HG03196 (cell line): ENCODE results near the gene SIX2.

Experiments used
- ATAC-seq: cut with Tn5 transposase; IDR thresholded peaks from one replicate; pipeline ENCODE4 v1.9.1; 2021; ENCODE audit not compliant: unreplicated experiment

The SIX2 gene

DNA sequence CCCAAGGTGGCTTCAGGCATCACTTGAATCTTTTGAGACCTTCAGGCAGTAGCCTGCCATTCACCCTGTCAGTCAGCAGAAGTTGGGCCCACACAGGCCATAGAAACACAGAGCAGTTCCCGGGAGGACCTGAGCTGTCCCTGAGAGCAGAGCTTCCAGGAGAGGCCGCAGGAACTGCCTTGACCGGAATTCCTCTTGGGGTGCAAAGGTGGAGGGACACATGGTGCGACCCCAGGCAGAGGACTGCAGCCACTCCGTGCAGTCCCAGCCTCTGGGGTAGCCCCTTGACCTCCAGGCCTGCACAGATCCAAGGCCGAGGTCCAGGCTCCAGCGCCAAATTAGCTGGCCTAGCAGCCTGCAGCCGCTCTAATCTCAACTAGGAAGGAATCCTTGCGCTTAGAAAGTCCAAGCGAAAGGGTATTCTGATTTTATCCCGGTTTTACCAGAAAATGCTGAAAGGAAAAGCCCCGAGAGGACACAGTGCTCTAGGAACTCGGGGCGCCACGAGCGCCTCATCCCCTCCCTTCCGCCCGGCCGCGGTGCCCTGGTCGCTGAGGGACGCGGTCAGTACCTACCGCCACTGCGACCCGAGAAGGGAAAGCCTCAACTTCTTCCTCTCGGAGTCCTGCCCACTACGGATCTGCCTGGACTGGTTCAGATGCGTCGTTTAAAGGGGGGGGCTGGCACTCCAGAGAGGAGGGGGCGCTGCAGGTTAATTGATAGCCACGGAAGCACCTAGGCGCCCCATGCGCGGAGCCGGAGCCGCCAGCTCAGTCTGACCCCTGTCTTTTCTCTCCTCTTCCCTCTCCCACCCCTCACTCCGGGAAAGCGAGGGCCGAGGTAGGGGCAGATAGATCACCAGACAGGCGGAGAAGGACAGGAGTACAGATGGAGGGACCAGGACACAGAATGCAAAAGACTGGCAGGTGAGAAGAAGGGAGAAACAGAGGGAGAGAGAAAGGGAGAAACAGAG, 5.4 kb downstream of the SIX2 start:
- no peak for ATAC-seq

DNA sequence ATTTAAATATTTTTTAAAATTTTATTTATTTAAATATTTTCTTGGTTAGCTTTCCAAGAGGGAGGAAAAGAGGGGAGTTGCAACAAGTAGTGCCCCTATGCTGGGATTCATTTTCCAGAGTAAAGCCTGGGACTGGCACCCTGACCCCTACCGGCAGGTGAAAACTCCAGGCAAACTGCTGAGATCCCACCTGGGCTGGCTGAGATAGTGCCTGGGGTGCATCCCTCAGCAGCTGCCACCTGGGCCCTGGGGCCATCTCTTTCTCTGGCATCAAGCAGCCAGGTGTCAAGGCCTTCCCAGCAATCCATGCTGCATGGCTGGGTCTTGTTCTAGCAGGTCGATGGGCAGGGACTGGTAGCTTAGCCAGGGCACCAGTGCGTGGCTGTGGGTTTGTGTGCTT, 6.6 kb downstream of the SIX2 start:
- no peak for ATAC-seq

DNA sequence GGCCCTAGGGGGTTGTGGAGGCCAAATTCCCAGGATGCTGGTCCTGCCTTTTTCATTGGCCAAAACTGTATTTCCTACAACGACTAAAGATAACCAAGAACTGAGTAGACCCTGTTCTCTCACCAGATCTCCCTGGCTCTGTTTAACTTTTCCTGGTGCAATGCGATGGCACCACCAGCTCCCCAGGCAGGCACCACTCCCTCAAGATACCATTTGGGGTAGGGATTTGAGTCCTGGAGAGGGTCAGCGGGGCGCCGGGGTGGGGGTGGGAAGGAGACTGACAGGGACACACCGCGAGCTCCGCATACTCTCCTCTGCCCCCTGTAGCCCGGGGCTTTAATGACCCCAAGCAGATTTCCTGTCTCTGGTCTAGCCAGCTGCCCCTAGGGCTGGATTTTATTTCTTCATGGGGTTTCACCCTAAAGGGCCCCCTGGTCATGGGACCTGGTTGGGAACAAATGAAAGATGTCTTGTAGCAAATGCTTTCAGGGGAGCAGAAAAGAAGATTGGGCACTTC, 7.3 kb downstream of the SIX2 start:
- no peak for ATAC-seq

DNA sequence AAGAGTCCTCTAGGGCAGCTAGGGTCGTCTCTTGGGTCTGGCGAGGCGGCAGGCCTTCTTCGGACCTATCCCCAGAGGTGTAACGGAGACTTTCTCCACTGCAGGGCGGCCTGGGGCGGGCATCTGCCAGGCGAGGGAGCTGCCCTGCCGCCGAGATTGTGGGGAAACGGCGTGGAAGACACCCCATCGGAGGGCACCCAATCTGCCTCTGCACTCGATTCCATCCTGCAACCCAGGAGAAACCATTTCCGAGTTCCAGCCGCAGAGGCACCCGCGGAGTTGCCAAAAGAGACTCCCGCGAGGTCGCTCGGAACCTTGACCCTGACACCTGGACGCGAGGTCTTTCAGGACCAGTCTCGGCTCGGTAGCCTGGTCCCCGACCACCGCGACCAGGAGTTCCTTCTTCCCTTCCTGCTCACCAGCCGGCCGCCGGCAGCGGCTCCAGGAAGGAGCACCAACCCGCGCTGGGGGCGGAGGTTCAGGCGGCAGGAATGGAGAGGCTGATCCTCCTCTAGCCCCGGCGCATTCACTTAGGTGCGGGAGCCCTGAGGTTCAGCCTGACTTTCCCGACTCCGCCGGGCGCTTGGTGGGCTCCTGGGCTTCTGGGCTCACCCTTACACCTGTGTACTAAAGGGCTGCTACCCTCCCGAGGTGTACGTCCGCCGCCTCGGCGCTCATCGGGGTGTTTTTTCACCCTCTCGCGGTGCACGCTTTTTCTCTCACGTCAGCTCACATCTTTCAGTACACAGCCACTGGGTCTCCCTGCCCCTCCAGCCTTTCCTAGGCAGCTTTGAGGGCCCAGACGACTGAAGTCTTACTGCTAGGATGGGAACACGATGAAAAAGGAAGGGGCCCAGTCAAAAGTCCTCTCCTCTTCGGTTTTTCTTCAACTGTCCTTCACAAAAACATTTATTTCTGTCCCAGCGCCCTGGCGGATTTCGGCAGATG, 8.1 kb downstream of the SIX2 start:
- no peak for ATAC-seq

DNA sequence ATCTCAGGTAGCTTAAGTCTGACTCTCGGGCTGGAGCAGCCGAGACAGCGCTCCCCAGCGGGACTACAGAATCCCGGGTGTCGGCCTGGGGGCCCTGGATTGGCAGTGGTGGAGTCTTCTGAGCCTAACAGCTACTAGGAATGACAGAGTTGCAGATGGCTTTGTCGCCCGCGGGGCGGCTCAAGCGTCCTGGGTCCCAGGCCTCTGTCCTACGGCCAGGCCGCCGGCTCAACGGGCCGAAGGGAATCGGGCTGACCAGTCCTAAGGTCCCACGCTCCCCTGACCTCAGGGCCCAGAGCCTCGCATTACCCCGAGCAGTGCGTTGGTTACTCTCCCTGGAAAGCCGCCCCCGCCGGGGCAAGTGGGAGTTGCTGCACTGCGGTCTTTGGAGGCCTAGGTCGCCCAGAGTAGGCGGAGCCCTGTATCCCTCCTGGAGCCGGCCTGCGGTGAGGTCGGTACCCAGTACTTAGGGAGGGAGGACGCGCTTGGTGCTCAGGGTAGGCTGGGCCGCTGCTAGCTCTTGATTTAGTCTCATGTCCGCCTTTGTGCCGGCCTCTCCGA, 8.8 kb downstream of the SIX2 start:
- ATAC-seq = no peak

DNA sequence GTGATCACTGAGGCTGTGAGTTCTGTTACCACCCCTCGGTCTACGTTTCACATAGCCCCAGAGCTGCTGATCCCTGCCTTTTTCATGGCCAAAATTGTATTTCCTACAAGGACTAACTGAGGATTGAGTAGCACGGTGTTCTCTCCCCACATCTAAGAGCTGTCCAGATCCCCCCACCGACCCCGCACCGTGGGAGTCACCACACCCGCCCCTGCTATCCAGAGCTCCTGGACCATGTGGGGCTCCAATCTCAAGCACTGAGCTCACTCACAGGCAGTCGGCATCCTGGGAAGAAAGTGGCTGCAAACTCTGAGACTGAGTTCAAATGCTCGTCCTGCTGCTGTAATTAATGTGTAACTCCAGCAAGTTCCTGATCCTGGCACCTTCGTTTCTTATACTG, 9.7 kb downstream of the SIX2 start:
- no peak for ATAC-seq

DNA sequence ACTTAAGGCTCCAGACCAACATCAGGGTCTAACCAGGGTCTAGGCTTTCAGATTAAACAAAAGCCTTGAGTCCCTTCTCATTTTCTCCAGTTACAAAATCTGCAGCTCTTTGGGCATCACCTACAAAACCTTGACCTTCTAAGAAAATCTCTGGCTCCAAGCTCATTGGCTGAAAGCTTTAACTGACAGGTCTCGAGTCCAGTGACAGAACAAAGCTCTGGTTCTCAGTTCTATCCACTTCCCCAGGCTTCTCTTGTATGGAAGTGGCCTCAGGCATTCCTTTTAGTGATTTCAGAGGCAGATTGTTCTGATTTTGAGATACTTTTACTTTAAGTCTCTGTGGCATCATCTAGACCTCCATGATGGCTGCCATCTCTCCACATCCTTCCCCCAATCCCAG, 11.3 kb downstream of the SIX2 start:
- ATAC-seq = no peak

DNA sequence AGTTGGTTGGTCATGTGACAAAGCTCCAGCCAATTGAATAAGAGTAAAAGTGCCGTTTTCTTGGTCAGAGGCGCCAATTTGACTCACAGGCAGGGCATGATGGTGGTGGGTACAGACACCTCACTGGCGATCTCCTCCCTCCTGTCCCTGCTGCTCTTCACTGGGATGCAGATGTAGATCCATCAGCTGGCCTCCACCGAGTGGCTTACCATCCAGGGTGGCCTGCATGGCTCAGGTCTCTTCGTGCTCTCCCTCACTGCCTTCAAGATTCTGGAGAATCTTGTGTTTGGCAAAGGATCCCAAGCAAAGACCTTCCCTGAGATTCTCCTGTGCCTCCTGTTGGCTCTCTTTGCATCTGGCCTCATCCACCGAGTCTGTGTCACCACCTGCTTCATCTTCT, 12.9 kb downstream of the SIX2 start:
- ATAC-seq = no peak

DNA sequence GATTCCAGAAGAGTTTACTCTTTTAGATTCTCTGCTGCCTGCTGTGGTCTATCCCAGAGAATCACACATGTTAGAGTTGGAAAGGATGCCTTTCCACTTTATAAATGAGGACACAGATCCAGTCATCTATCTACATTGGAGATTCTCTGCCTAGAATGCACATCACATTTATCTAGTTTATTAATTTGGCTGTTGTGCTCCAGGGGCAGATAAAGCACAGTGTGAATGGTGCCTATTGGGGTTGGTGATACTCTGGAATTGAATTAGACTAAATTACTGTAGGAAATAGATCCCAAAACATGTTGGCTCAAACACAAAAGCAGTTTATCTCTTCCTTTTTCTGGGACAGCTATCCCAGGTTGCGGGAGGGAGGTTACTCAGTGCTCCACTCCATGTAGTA, 14.9 kb downstream of the SIX2 start:
- ATAC-seq = no peak

DNA sequence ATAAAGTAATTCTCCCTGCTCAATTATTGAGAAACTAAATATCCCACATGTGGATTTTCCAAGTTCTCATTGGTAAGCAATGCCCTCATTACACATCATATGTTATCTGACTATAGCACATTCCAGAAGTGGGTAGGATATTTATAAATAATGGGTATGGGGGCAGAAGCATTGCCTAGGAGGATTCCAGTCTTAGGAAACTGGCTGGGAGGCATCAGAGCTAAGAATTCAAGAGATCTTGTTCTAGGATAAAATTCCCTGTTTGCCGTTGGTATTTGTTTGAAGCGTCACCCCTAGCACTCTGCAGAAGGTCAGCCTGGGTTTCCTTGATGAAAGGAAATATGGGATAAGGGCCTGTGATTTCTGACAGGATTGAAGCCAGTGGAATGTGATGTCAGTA, 20.1 kb downstream of the SIX2 start:
- ATAC-seq = no peak

DNA sequence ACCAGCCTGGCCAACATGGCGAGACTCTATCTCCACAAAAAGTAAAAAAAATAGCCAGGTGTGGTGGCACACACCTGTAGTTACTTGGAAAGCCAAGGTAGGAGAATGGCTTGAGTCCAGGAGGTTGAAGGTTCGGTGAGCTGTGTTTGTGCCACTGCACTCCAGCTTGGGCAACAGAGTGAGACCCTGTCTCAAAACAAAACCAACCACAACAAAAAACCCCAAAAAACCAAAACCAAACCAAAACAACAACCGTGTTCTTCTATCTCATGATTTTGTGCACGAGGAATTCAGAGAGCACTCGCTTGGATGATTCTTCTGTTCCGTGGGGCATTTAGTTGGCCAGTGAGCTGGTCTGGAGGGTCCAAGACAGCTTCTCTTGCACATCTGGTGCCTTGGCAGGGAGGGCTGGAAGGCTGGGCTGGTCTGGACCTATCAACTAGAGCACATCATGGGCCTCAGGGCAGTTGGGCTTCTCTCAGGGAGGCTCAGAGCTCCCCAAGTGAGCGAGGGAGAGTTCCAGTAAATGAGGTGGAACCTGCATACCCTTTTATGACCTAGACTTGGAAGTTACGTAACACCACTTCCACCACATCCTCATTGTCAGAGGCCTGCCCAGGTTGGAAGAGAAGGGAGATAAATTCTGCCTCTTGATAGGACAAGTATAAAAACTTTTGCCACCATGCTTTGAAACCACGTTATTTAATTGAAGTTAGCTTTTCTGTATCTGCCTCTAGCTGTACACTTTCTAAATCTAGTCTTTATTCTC, 25.2 kb downstream of the SIX2 start:
- ATAC-seq = no peak

DNA sequence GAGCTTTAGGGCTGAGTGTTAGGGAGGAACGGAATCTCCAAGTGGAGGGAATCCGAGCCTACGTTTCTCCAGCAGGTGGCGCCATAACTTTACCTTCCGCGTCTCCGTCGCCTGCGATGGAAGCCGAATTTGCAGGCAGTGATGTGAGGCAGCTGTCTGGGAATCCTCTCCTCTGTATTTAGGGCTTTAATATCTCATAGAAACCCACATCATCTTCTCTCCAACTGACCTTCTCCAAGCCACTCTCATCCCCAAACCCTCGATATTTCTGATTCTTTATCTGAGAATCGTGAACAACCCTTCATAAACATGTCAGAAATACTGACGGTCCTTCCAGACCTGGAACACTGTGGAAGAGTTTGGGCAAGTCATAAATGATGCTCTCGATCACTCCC, 27.5 kb downstream of the SIX2 start:
- ATAC-seq = no peak

DNA sequence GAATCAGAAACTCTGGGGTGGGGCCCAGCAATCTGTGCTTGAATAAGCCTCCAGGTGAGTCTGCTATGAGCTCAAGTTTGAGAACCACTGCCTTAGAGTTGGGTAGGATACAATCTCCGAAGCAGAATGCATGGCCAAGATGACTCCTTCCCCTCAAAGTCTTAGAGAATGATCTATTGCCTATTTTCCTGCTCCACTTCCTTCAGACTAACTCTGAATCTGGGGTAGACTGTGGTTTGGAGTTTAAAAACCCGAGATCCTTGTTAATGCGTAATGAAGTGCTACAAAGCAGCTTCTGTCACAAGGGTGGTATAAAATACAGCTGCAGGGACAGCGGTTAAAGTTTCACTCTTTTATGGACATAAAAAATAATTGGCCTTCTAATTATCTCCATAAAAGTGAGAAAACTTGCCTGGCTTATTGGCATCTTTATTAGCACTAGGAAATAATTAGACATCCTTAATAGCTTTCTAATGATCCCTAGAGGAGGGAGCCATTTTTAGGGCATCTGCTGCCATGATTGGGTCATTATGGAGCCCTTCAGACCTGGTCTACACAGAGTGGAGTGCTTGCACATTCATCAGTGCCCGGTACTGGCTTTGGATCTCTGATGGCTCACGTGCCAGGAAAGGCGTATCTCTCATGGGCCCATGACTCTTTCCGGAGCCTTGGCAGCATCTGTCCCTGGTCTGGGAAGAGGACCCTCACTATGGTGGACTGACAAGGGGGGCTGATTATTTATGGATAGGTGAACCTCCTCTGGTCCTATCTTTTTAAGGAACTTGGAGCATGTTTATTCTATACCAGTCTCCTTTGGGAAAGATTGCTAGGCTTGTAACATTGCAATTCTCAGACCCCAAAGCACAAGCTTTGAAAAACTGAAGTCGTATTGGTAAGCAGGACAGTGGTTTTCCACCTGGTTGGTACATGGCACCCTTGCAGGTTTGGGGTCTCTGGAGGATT, 28.2 kb downstream of the SIX2 start:
- ATAC-seq = no peak

DNA sequence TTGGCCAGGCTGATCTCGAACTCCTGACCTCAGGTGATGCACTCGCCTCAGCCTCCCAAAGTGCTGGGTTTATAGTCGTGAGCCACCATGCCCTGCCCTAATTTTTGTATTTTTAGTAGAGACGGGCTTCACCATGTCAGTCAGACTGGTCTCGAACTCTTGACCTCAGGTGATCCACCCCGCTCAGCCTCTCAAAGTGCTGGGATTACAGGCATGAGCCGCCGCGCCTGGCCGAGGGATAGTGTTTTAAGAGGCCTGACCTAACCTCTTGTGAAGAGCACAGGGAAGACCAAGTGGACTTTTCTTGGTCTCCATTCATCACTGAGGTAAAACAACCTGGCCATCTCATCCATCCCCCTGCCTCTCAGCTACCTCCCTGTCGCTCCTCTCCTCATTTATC, 29.7 kb downstream of the SIX2 start:
- no peak for ATAC-seq

DNA sequence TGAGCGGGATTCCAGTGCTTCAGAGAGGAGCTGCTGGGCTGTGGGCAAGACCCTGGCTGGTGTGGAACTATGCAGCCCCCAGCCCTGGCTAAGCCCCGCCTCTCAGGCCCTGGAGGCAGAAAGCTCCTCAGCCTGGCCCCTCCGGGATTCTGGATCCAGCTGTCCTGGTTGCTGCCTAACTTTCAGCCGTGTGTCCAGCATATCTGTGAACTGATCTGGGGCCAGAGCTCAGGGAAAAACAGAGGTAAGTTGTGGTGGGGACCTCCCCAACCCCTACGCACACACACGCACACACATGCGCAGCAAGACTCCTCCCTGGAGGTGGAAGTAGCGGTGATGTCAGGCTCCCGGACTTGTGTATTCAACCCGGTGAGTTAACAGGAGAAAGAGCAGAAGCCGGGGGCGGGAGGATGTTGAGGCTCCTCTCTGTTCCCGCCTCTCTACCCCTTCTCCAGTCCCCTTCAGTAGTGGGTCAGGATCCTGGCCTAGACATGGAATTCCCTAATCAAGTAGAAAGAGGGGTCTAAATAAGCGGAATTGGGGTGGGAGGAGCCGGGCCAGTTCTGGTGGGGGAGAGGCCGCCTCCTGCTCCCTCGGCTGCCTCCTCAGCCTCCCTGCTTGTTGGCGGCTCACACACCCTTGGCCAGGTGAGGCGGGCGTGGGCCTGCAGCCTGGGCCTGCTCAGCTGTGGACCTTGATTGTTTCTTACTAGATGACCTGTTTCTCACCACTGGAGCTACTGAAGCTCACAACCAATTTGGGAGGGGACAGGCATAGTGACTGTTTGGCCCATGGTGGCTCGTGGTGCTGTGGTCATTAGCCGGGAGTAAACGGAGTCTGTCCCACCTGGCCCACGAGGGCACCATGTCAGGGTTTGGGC, 33.4 kb downstream of the SIX2 start:
- ATAC-seq = no peak

DNA sequence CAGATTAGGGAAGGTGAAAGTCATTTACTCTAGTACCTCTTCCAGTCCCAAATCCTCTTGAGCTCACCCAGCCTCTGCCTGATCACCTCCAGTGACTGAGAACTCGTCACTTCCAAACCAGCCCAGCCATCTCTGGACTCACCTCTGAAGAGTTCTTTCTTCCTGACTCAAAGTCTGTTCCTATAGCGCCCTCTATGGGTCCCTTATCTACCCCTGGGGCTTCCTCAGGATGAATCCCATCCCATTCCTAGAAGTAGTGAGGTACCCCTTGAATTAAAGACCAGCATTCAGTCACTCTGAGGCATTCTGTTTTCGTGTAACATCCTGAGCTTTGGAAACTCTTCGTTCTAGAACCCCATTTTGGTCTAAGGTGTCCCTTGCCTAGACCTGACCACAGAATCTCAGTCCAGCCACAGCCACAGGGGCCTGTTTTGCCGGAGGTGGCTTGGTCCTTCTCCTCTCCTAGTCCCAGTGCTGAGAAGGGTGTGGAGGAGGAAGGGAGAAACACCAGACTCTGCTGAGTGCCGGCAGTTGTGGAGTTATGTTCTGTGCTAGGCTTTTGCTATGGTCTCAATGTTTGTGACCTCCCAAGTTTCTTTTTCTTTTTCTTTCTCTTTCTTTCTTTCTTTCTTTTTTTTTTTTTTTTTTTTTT, 35.1 kb downstream of the SIX2 start:
- no peak for ATAC-seq

DNA sequence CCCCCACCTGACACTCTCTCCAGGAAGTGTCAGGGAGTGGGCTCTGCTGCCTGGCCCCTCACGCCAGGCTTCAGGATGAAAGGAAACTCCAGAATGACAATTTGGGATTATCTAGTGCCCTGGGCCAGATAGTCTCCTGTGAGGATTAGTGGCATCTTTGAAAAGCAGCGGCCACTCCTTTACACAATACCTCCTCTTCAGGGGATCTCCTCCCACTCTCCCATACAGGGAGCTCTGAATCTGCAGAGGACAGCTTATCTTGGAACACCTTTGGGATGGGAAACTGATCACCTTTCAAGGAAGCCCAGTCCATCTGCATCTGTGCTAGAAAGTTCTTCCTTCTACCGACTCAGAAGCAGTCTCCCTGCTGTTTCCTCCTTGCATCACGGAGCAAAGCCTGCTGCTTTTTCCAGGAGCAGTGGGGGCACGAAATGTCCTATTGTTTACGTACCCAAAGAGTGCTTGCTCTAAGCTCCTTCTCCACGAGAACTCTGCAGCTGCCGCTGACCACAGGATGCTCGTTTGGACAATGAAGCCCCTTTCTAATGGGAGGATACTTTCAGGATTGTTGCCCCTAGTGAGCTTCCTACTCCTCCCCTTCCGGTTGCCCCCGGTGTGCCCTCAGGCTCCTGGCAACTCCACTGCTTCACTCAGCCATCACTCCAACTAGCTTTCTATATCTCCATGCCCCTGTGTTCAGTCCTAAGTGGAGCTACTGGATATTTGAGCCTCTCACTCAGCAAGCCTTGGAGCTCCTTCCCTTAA, 36.3 kb downstream of the SIX2 start:
- ATAC-seq = no peak
